Gastrocnemius medialis (tissue), 4 donors: ENCODE measurements around the gene CDCP2. TPM values are rescaled to one million over a fixed set of nuclear protein-coding genes. Genes with fewer than 3 reads are reported as not detected.

Experiments
- ATAC-seq, 2 donors: fragments of 150-250 bp; one replicate each; pipeline ENCODE4 v1.9.1; 2016
- DNase-seq, 2 donors: peaks; one replicate each; pipeline ENCODE4 v3.0.0-alpha.2; 2019
- H3K27ac ChIP-seq, 4 donors: fragments of 200-600 bp; sonication (generic); 1 replicate in 1 of 4; 2 replicates in 3 of 4; pipeline ENCODE4 v1.5.1; 2016 to 2018; ENCODE audit warnings: mild to moderate bottlenecking in 2 of 4, moderate library complexity in 1 of 4
- H3K27me3 ChIP-seq, 3 donors: fragments of 200-600 bp; sonication (generic) in 2 of 3; 1 replicate in 1 of 3; 2 replicates in 2 of 3; pipeline versions ENCODE4 v1.5.1 to v1.6.0; 2016 to 2019; ENCODE audit warnings: mild to moderate bottlenecking in 1 of 3, moderate library complexity in 1 of 3
- H3K36me3 ChIP-seq, 2 donors: fragments of 200-600 bp; sonication (generic) in 1 of 2; one replicate each; pipeline ENCODE4 v1.5.1; 2017 to 2018
- H3K4me1 ChIP-seq, 2 donors: fragments of 200-600 bp; sonication (generic) in 1 of 2; one replicate each; pipeline ENCODE4 v1.5.1; 2016 to 2017; ENCODE audit warnings: mild to moderate bottlenecking in 2 of 2
- H3K4me3 ChIP-seq, 4 donors: fragments of 200-600 bp; sonication (generic) in 3 of 4; 1 replicate in 1 of 4; 2 replicates in 3 of 4; pipeline ENCODE4 v1.5.1; 2016 to 2019; ENCODE audit warnings: mild to moderate bottlenecking in 2 of 4
- H3K9me3 ChIP-seq, 3 donors: fragments of 200-600 bp; sonication (generic) in 2 of 3; 1 replicate in 1 of 3; 2 replicates in 2 of 3; pipeline ENCODE4 v1.5.1; 2016 to 2019
- CTCF ChIP-seq, 5 experiments: fragments of 450-650 bp in 3 of 5; fragments of 200-600 bp in 2 of 5; sonication (generic) in 2 of 5; IDR thresholded peaks in 4 of 5; conservative IDR thresholded peaks in 1 of 5; 1 replicate in 4 of 5; 2 replicates in 1 of 5; pipeline ENCODE4 v1.5.1; 2016 to 2019; ENCODE audit warnings: antibody characterized with exemption in 5 of 5, mild to moderate bottlenecking in 3 of 5, moderate library complexity in 3 of 5
- POLR2A ChIP-seq, 2 donors: fragments of 450-650 bp; IDR thresholded peaks; one replicate each; pipeline ENCODE4 v1.6.1; 2017; ENCODE audit warnings: antibody characterized with exemption in 2 of 2, mild to moderate bottlenecking in 2 of 2, moderate library complexity in 2 of 2
- in situ Hi-C, 4 donors: fragments of 200-750 bp; cut with MboI; loops; one replicate each; pipeline versions ENCODE4 v1.15.0 to v1.8.0; 2017; ENCODE audit warnings: low sequenced_read_pairs in 4 of 4
- intact Hi-C: fragments of 100-400 bp; cut with DNase I; formaldehyde crosslinking; loops from one replicate; pipeline ENCODE4 v1.15.1; 2023; ENCODE audit warnings: low total_unique reads
- total RNA-seq, 4 donors: library from RNA; depleted of rRNA; stranded (reverse); fragments of >200 nt; gene quantifications; one replicate each; pipeline versions ENCODE4 v1.1.0 to v1.2.3, GENCODE V29; 2016

Gene CDCP2
- total RNA-seq, 4 donors from 2014 or later, result not detected

GRCh38 chr1:54136963-54137533, 15.8 kb downstream of the CDCP2 start:
- DNase-seq, result no peak
- Histone ChIP-seq H3K27me3 (no peaks in the 10 kb centered on the region), H3K4me3 (no peak overlapping the region), H3K27ac (no peak overlapping the region), H3K4me1 (no peaks in the 10 kb centered on the region), H3K36me3 (no peaks in the 10 kb centered on the region), H3K9me3 (no peaks in the 10 kb centered on the region)
- in situ Hi-C loops (no loop called here), intact Hi-C loops (no loop called here)
- no peak for ATAC-seq
- TF ChIP-seq POLR2A (IDR thresholded peaks at IDR 0.05), result no peak
- TF ChIP-seq CTCF (IDR thresholded peaks at IDR 0.05 in 4 of 5, conservative IDR thresholded peaks at IDR 0.05 in 1 of 5), result no peak

DNA sequence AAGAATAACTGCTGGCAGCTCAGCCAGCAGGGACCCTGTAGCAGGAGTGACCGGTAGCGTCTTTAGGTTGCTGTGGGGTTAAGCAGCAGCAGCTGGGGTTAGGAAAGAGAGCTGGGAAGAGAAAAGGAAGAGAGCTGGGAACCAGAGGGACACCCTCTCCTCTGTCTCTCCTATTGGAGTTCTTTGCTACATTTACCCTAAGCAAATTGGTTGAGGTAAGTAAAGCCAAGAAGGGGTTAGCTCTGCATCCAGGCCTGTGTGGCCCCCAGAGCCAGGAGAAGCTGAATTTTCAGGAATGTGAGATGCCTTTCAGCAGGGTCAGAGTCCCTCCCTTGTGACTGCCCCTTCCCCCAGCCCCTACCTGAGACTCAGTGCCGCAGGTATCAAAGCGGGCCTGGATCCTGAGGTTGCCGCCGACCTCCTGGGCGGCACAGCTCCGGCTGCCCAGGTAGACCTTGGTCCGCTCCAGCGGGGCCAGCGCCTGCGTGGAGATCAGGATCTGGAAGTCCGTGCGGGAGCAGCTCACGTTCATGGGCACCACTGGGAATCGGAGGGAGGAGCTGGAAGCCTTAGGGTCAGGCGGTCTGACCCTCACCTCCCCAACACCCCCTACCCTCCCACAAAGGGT, 16.4 kb downstream of the CDCP2 start:
- H3K4me1 ChIP-seq, result no peaks in the 10 kb centered on the region
- ATAC-seq (no peak), DNase-seq (no peak)
- no peaks in the 10 kb centered on the region for H3K27me3 ChIP-seq
- TF ChIP-seq CTCF (IDR thresholded peaks at IDR 0.05 in 4 of 5, conservative IDR thresholded peaks at IDR 0.05 in 1 of 5), result no peak
- no peak for TF ChIP-seq POLR2A (IDR thresholded peaks at IDR 0.05)
- H3K9me3 ChIP-seq, result no peaks in the 10 kb centered on the region
- H3K27ac ChIP-seq, result no peak overlapping the region
- intact Hi-C loops (no loop called here), in situ Hi-C loops (no loop called here)
- H3K4me3 ChIP-seq, result no peak overlapping the region
- no peaks in the 10 kb centered on the region for H3K36me3 ChIP-seq

DNA sequence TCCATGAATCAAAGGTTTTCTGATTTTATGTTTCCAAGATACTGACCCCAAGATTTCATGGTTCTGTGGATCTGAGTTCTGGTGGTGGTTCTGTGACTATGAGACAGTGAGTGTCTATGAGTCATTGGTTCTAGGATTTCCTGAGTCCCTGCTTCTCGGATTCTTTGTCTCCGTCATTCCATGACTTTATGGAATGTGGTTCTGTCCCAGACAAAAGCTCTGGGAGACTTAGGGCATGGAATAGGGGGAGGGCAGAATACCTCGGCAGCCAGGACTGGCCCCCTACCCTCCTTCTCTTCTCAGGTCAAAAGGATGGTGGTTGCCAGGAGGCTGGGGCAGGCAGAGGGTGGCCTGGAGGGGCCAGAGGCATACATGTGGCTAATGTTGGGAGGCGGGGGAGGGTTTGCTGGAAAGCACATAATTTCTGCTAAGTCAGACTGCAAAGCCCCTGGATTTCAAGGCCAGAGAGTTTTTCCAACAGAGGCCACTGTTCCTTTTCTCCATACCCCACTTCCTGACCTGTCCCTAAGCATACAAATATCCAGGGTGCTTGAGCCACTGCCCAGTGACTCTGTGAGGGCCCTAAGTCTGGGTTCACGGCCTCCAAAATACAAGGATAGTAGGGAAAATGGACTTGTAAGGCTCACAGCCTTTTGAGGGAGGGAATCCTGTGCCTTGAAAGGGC, 17.2 kb downstream of the CDCP2 start:
- in situ Hi-C loops, result no loop called here
- Histone ChIP-seq H3K9me3 (no peaks in the 10 kb centered on the region), H3K27me3 (no peaks in the 10 kb centered on the region), H3K4me1 (no peaks in the 10 kb centered on the region), H3K4me3 (no peak overlapping the region), H3K27ac (no peak overlapping the region), H3K36me3 (no peaks in the 10 kb centered on the region)
- ATAC-seq (no peak), DNase-seq (no peak)
- intact Hi-C loops, result no loop called here
- TF ChIP-seq CTCF (IDR thresholded peaks at IDR 0.05 in 4 of 5, conservative IDR thresholded peaks at IDR 0.05 in 1 of 5) (no peak), POLR2A (IDR thresholded peaks at IDR 0.05) (no peak)

- no peak for ATAC-seq
- in situ Hi-C loops (no loop called here), intact Hi-C loops (no loop called here)
These were observed 18.5 kb downstream of the CDCP2 start for GRCh38 chr1:54134295-54134694.

More at GRCh38 chr1:54134295-54134694, 18.5 kb downstream of the CDCP2 start:
- Histone ChIP-seq H3K4me1 (no peaks in the 10 kb centered on the region), H3K36me3 (no peaks in the 10 kb centered on the region), H3K27ac (no peak overlapping the region), H3K4me3 (no peak overlapping the region), H3K9me3 (no peaks in the 10 kb centered on the region), H3K27me3 (no peaks in the 10 kb centered on the region)
- no peak for DNase-seq
- TF ChIP-seq POLR2A (IDR thresholded peaks at IDR 0.05) (no peak), CTCF (IDR thresholded peaks at IDR 0.05 in 4 of 5, conservative IDR thresholded peaks at IDR 0.05 in 1 of 5) (no peak)
